Subcutaneous abdominal adipose tissue (tissue), 5 donors: ENCODE measurements around the gene CACNG8.

Source experiments
- H3K27ac ChIP-seq: one replicate; pipeline ENCODE4 v1.7.0; 2013; ENCODE audit warnings: low read depth, mild to moderate bottlenecking, inconsistent platforms, low read length, moderate library complexity
- H3K27me3 ChIP-seq, 5 donors: one replicate each; pipeline ENCODE4 v1.7.0; 2013; ENCODE audit warnings: low read length in 5 of 5, inconsistent platforms in 1 of 5; ENCODE audit not compliant: control insufficient read depth in 5 of 5, insufficient read depth in 4 of 5
- H3K36me3 ChIP-seq, 5 donors: one replicate each; pipeline ENCODE4 v1.7.0; 2013; ENCODE audit warnings: low read length in 5 of 5; ENCODE audit not compliant: control insufficient read depth in 5 of 5, insufficient read depth in 5 of 5
- H3K4me1 ChIP-seq, 5 donors: one replicate each; pipeline ENCODE4 v1.7.0; 2013; ENCODE audit warnings: low read length in 5 of 5, mild to moderate bottlenecking in 3 of 5, moderate library complexity in 1 of 5; ENCODE audit not compliant: control insufficient read depth in 5 of 5, insufficient read depth in 5 of 5
- H3K4me3 ChIP-seq, 5 donors: one replicate each; pipeline ENCODE4 v1.7.0; 2013; ENCODE audit warnings: low read length in 5 of 5, low read depth in 1 of 5
- H3K9ac ChIP-seq, 5 donors: one replicate each; pipeline ENCODE4 v1.7.0; 2013; ENCODE audit warnings: low read length in 5 of 5, mild to moderate bottlenecking in 4 of 5, moderate library complexity in 3 of 5
- H3K9me3 ChIP-seq, 5 donors: one replicate each; pipeline ENCODE4 v1.7.0; 2013; ENCODE audit warnings: low read length in 5 of 5; ENCODE audit not compliant: control insufficient read depth in 5 of 5
- donor health status: healthy.
- donor health status: healthy.
- donor health status: healthy.
- donor health status: healthy.
- donor health status: healthy.

CACNG8 gene

DNA sequence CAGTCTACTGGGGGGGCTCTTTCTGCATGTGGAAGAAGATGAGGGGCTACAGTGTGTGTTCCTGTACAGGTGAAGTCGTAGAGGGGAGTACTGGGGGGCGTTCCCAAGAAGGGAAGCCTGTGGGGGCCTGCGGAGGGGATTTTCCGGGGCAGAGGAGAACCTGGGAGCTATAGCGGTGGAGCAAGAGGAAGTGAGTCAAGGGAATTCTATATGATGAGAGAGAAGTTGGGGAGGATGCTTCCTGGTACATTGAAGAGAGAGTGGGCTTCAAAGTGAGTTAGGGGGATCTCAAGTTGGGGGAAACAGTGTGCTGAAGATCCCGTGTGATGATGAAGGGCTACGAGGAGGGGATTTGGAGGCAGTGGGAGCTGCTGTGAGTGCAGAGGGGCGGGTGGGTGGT lies 1.9 kb upstream of the CACNG8 start:
- no peak overlapping the region for H3K4me3 ChIP-seq

DNA sequence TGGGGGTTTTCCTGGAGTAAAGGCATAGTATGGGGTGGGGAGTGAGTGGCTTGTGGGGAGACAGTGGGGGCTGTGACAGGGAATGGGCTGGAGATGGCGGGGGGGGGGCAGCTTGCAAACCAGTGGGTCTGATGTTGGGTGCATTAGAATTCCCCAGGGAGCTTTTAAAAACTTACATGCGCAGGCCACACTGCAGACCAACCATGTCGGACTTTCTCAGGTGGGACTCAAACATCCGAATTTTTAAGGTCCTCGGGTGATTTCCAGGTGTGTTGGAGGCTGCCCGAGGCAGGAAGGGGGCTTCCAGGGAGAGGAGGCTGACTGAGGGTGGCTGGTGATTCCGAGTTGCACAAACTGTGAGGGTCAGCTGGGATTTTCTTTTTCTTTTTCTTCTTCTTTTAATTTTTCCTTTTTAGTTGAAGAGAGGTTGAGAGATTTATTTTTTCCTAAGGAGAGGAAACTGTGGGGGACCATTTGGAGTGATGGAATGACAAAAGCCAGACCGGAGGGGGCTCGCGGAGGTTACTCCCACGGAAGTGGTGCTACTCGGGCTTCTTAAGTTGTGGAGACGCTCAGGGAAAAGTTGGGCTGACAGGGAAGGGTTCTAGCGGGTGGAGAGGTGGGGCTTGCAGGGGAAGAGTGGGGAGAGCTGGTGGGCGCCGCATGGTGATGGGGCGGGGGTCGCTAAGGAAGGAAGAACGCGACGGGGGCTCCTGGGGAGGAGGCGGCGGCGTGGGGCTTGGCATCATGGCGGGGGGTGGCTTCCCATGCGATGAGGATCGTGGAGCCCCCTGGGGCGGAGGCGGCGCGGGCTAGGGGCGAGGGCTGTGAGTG lies 997 bp upstream of the CACNG8 start:
- Histone ChIP-seq H3K27me3 (peaks cover 35 to 58% (median 56%) of the 10 kb centered on the region in 5 donors), H3K9me3 (no peaks in the 10 kb centered on the region), H3K27ac (no peak overlapping the region), H3K9ac (no peak overlapping the region), H3K4me3 (no peak overlapping the region), H3K36me3 (no peaks in the 10 kb centered on the region), H3K4me1 (peaks cover 0 to 14% (median 0%) of the 10 kb centered on the region in 5 donors)

More for the DNA sequence above, 1.9 kb upstream of the CACNG8 start:
- Histone ChIP-seq H3K9me3 (no peaks in the 10 kb centered on the region), H3K9ac (no peak overlapping the region), H3K27me3 (peaks cover 35 to 61% (median 55%) of the 10 kb centered on the region in 5 donors), H3K27ac (no peak overlapping the region), H3K36me3 (no peaks in the 10 kb centered on the region), H3K4me1 (peaks cover 0 to 14% (median 0%) of the 10 kb centered on the region in 5 donors)

DNA sequence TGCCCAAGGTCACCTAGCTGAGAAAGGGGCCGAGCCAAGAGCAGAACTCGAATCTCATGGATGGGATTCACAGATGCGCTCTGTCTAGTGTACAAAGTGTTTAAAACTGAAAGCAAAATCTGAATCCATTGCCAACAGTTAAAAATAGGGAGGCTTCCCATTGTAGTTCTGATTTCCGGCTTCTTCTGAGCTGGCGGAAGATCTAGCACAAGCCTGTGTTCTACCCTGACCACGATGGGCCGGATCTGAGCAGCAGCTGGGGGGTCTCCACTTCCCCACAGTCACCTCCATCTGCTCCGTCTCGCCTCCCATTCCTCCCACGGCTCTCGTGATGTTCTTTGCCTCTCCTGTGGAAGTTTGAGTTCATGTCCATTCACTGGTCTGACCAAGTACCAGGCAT lies 2.4 kb downstream of the CACNG8 start:
- Histone ChIP-seq H3K27ac (no peak overlapping the region), H3K27me3 (peaks cover 28 to 41% (median 32%) of the 10 kb centered on the region in 5 donors), H3K4me1 (peaks cover 0 to 14% (median 0%) of the 10 kb centered on the region in 5 donors), H3K4me3 (peak overlapping the region in 4 of 5 donors; percentile 29 to 55 (median 43)), H3K9me3 (no peaks in the 10 kb centered on the region), H3K9ac (no peak overlapping the region), H3K36me3 (no peaks in the 10 kb centered on the region)

DNA sequence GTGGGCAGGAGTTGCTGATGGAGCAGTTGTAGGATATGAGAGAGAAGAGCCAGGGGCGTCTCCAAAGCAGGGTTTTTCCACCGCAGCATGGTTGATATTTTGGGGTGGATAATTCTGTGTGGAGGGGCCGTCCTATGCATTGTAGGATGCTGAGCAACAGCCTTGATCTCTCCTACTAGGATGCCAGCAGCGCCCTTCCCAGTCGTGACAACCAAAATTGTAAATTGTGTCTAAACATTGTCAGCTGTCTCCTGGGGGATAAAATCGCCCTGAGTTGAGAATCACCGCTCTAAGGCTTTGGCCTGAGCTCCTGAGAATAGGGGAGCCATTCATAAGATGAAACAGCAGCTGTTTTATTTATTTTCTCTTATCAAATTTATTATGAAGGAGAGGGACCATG lies 4.2 kb downstream of the CACNG8 start:
- H3K4me1 ChIP-seq = peaks cover 0 to 19% (median 0%) of the 10 kb centered on the region in 5 donors
- H3K27me3 ChIP-seq = peaks cover 16 to 30% (median 19%) of the 10 kb centered on the region in 5 donors
- no peaks in the 10 kb centered on the region for H3K36me3 ChIP-seq
- H3K27ac ChIP-seq = no peak overlapping the region
- H3K4me3 ChIP-seq = no peak overlapping the region
- H3K9ac ChIP-seq = no peak overlapping the region
- H3K9me3 ChIP-seq = no peaks in the 10 kb centered on the region

DNA sequence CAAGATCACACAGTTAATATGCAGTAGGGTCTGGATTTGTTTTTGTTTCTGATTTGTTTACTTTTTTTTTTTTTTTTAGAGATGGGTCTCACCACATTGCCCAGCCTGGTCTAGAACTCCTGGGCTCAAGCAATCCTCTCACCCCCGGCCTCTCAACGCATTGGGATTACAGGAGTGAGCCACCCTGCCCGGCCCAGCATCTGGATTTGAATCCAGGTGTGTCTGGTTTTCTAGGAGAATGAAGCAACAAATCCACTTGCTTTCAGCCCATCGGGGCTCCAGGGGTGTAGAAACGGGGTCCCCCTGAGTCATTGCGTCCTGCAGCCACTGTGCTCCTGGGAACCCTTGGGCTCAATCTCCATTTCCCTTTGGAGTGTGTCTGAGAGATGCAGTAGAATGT lies 6.6 kb downstream of the CACNG8 start:
- Histone ChIP-seq H3K4me1 (peaks cover 0 to 14% (median 0%) of the 10 kb centered on the region in 5 donors), H3K9ac (no peak overlapping the region), H3K27me3 (peaks cover 1 to 16% (median 6%) of the 10 kb centered on the region in 5 donors), H3K36me3 (no peaks in the 10 kb centered on the region), H3K9me3 (no peaks in the 10 kb centered on the region), H3K4me3 (no peak overlapping the region), H3K27ac (no peak overlapping the region)

DNA sequence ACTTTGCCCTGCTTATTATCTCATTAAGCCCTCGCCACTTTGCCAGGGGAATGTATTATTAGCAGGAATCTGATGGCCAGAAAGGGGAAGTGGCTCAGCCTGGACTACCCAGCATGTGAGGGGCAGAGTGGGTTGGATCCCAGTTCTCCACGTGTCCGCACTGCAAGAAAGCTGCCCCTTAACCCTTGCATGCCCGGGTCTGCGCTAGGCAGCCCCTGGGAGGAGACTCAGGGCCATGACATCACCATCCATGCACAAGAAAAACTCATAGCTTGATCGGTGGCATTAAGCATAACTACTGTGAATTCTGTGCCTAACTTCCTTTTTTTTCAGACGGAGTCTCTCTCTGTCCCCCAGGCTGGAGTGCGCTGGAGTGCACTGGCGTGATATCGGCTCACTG lies 8.9 kb downstream of the CACNG8 start:
- H3K4me1 ChIP-seq = peaks cover 0 to 5% (median 0%) of the 10 kb centered on the region in 5 donors
- no peak overlapping the region for H3K9ac ChIP-seq
- H3K36me3 ChIP-seq = no peaks in the 10 kb centered on the region
- no peaks in the 10 kb centered on the region for H3K9me3 ChIP-seq
- no peak overlapping the region for H3K4me3 ChIP-seq
- no peak overlapping the region for H3K27ac ChIP-seq
- H3K27me3 ChIP-seq = peaks cover 0 to 7% (median 0%) of the 10 kb centered on the region in 5 donors

DNA sequence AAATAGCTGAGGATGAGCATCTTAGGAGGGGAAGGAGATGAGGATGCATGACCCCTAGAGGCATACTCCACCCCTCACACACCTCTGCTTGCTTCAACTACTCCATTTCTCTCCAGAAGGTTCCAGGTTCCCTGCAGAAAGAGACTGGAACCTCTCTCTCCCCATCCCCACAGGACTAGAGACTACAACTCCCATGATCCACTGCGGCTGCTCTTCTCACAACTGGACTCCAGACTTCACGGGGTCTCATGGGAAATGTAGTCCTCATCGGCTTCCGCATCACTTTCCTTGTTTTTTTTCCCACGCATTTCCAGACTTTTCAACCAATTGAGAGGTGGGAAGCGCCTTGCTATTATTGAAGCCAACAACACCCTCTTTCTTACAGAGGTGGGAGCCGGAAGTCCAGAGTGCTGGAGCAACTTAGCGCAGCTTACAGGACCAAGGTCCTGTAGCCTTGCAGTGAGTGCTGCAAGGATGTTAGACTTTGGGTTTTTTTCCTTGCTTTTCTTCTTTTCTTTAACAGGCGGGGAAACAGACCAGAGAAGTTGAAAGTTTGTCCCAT lies 14.8 kb downstream of the CACNG8 start:
- peaks cover 12 to 36% (median 27%) of the 10 kb centered on the region in 5 donors for H3K4me1 ChIP-seq
- peak overlapping the region in 4 of 5 donors; percentile 40 to 52 (median 48) for H3K4me3 ChIP-seq
- H3K27ac ChIP-seq = peak overlapping the region; percentile 22
- peak overlapping the region in 1 of 5 donors; percentile 100 for H3K9ac ChIP-seq
- peaks cover 0 to 4% (median 0%) of the 10 kb centered on the region in 5 donors for H3K9me3 ChIP-seq
- H3K36me3 ChIP-seq = peaks cover 0 to 3% (median 0%) of the 10 kb centered on the region in 5 donors
- peaks cover 20 to 42% (median 33%) of the 10 kb centered on the region in 5 donors for H3K27me3 ChIP-seq

DNA sequence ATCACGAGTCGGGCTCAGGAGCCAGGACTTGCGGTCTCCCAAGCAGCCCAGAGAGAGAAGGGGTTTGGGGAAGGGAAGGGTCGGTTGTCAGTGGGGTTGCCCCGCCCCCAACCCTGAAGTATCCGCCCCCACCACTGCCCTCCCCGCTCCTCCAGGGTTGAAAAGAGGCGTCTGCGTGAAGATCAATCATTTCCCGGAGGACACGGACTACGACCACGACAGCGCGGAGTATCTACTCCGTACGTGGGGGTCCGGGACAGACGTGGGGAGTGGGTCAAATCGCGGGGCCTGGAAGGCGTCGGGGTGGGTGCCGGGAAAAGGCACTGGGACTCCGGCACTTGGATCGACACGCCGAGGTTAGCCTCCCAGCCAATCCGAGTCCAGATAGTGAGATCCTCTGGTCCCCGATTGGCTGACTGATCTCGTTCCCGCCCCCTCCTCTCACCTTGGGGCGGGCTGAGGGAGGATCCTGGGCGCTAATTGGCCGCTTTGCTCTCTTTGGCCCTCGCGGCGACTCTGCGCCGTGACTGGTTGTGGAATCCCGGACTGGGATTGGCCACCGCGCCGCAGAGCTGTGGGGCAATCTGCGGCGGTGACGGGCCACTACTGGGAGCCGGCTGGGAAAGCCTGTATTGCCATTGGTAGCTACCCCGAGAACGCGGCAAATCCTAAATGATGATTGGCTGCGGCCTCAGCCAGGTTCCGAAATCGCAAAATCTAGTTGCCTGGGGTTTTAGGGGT lies 15.4 kb downstream of the CACNG8 start:
- Histone ChIP-seq H3K27me3 (peaks cover 20 to 43% (median 33%) of the 10 kb centered on the region in 5 donors), H3K27ac (peak overlapping the region; percentile 22)

DNA sequence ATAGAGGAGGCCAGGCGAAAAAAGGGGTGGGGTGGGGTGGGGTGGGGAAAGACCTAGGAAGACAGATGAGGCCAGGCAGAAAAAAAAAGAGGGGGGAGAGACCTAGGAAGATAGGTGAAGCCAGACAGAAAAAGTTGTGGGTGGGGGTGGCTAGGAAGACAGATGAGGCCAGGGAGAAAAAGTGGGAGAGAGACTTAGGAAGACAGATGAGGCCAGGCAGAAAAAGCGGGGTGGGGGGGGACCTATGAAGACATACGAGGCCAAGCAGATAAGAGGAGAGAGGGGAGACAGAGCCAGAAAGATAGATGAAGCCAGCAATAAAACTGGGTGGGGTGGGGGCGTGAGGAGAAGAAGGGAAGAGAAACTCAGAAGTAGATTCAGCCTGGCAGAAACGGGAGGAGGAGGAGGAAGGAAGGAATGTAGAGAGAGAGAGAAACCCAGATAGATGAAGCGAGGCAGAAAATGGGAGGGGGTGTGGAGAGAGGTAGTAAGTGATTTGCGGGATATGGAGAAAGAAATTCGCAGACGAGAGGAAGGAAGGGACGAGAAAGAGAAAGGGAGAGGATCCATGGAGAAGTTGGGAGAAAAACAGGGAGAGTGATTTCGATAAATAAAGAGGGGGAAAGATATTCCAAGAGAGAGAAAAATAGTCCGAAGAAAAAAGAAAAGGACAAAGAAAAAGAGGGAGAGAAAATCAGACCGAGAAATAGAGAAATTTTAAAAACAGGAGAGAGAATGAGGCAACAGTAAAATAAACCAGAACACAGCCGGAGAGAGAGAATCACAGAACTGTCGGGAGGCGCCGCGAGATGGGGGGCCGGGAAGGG lies 16.5 kb downstream of the CACNG8 start:
- H3K9ac ChIP-seq = no peak overlapping the region
- peaks cover 30 to 51% (median 42%) of the 10 kb centered on the region in 5 donors for H3K27me3 ChIP-seq
- H3K27ac ChIP-seq = no peak overlapping the region
- peaks cover 0 to 3% (median 0%) of the 10 kb centered on the region in 5 donors for H3K36me3 ChIP-seq
- H3K4me1 ChIP-seq = peaks cover 12 to 36% (median 27%) of the 10 kb centered on the region in 5 donors
- H3K9me3 ChIP-seq = peaks cover 0 to 5% (median 0%) of the 10 kb centered on the region in 5 donors
- peak overlapping the region in 2 of 5 donors; percentile 52 to 57 for H3K4me3 ChIP-seq

More for the DNA sequence above, 15.4 kb downstream of the CACNG8 start:
- H3K4me1 ChIP-seq = peaks cover 12 to 36% (median 27%) of the 10 kb centered on the region in 5 donors
- peak overlapping the region in 4 of 5 donors; percentile 40 to 52 (median 48) for H3K4me3 ChIP-seq
- H3K36me3 ChIP-seq = peaks cover 0 to 3% (median 0%) of the 10 kb centered on the region in 5 donors
- H3K9me3 ChIP-seq = peaks cover 0 to 4% (median 0%) of the 10 kb centered on the region in 5 donors
- no peak overlapping the region for H3K9ac ChIP-seq
